Measurements from ENCODE around the gene USP19.

DNA sequence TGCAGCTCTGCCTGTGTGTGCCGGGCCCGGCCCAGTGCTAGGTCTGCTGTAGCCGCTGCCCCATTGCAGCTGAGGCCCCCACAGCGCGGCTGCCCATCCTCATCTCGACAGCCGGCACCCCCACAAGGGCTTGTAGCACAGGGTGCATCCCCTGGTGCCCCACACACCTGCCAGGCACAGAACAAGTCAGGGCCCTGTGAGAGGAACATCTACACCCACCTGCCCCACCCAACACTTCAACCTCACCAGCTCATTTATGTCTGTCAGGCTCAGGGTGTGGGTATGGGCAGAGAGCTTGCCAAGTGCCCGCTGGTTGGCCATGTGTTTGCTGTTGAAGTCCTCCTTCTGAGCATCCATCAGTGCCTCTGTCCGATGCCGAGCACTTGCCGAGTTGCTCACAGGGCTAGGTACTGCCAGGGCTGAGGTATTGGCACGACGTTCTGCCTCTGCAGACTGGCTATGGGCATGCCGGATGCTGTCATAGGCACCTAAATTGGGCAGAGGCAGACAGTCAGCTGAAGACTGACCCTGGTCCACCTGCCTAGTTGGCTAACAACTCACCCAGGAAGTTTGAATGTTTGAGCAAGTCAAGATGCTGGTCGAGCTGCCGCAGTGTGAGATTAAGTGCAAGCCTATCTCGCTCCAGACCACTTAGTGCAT, 2.4 kb upstream of the USP19 start:
- TF ChIP-seq, protein P1, sequence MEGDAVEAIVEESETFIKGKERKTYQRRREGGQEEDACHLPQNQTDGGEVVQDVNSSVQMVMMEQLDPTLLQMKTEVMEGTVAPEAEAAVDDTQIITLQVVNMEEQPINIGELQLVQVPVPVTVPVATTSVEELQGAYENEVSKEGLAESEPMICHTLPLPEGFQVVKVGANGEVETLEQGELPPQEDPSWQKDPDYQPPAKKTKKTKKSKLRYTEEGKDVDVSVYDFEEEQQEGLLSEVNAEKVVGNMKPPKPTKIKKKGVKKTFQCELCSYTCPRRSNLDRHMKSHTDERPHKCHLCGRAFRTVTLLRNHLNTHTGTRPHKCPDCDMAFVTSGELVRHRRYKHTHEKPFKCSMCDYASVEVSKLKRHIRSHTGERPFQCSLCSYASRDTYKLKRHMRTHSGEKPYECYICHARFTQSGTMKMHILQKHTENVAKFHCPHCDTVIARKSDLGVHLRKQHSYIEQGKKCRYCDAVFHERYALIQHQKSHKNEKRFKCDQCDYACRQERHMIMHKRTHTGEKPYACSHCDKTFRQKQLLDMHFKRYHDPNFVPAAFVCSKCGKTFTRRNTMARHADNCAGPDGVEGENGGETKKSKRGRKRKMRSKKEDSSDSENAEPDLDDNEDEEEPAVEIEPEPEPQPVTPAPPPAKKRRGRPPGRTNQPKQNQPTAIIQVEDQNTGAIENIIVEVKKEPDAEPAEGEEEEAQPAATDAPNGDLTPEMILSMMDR (IDR thresholded peaks at IDR 0.05; ENCODE audit: low read depth, low read length, missing input control): no peak
- TF ChIP-seq FOXA1 (IDR thresholded peaks at IDR 0.05): no peak
- TF ChIP-seq REST (IDR thresholded peaks at IDR 0.05): no peak
- TF ChIP-seq GABPA (IDR thresholded peaks at IDR 0.05 in 1 of 2, conservative IDR thresholded peaks at IDR 0.05 in 1 of 2): no peak
- no peak for TF ChIP-seq JUND (IDR thresholded peaks at IDR 0.05)
- TF ChIP-seq, protein P2, sequence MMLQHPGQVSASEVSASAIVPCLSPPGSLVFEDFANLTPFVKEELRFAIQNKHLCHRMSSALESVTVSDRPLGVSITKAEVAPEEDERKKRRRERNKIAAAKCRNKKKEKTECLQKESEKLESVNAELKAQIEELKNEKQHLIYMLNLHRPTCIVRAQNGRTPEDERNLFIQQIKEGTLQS (IDR thresholded peaks at IDR 0.05): no peak
- no peak for TF ChIP-seq EGR1 (IDR thresholded peaks at IDR 0.05; ENCODE audit: low read depth in 2 of 2)
- TF ChIP-seq RAD21 (IDR thresholded peaks at IDR 0.05): no peak
- no peak for TF ChIP-seq NR2F2 (IDR thresholded peaks at IDR 0.05)
- no peak for TF ChIP-seq TAF1 (conservative IDR thresholded peaks at IDR 0.05)
- no peak for TF ChIP-seq ZBTB33 (IDR thresholded peaks at IDR 0.05)
- TF ChIP-seq SP1 (IDR thresholded peaks at IDR 0.05): no peak
